HepG2 (cell line): ENCODE measurements around the gene RHBDL1. TPM values are rescaled to one million over a fixed set of nuclear protein-coding genes. Genes with fewer than 3 reads are reported as not detected.

Experiments used
- BCL6 ChIP-seq: IDR thresholded peaks from 2 replicates; pipeline ENCODE4 v1.6.1; 2016; ENCODE audit warnings: missing genetic modification reagents, missing compliant biosample characterization
- CENPBD1 ChIP-seq: sonication (generic); formaldehyde crosslinking; IDR thresholded peaks from 2 replicates; pipeline ENCODE4 v1.8.0; 2022; ENCODE audit warnings: missing genetic modification reagents, low read depth, mild to moderate bottlenecking, borderline replicate concordance
- KDM1A ChIP-seq: IDR thresholded peaks from 2 replicates; pipeline ENCODE4 v1.6.1; 2016; ENCODE audit warnings: missing compliant biosample characterization
- MAFG ChIP-seq: sonication (generic); formaldehyde crosslinking; IDR thresholded peaks from 2 replicates; pipeline ENCODE4 v1.5.1; 2020; ENCODE audit warnings: mild to moderate bottlenecking, missing genetic modification reagents
- MBD4 ChIP-seq: IDR thresholded peaks from 2 replicates; pipeline ENCODE4 v1.6.1; 2012; ENCODE audit warnings: low read length, inconsistent platforms, borderline replicate concordance
- MIXL1 ChIP-seq: IDR thresholded peaks from 2 replicates; pipeline ENCODE4 v1.6.1; 2016
- NFE2 ChIP-seq: sonication (generic); formaldehyde crosslinking; IDR thresholded peaks from 2 replicates; pipeline ENCODE4 v1.4.0; 2020; ENCODE audit warnings: missing genetic modification reagents
- REPIN1 ChIP-seq: sonication (generic); formaldehyde crosslinking; IDR thresholded peaks from 2 replicates; pipeline ENCODE4 v1.8.0; 2022; ENCODE audit warnings: missing genetic modification reagents, low read depth, mild to moderate bottlenecking, borderline replicate concordance
- TBL1XR1 ChIP-seq: fragments of 150-350 bp; IDR thresholded peaks from 2 replicates; pipeline ENCODE4 v1.6.1; 2014; ENCODE audit warnings: borderline replicate concordance, low read length; ENCODE audit not compliant: partially characterized antibody
- ZBTB33 ChIP-seq: sonication (generic); formaldehyde crosslinking; IDR thresholded peaks from 2 replicates; pipeline ENCODE4 v1.4.0; 2020; ENCODE audit warnings: missing genetic modification reagents
- ZBTB44 ChIP-seq: sonication (generic); formaldehyde crosslinking; IDR thresholded peaks from 2 replicates; pipeline ENCODE4 v1.4.0; 2020; ENCODE audit warnings: missing genetic modification reagents
- ZNF441 ChIP-seq: sonication (generic); formaldehyde crosslinking; IDR thresholded peaks from 2 replicates; pipeline ENCODE4 v1.7.0; 2021; ENCODE audit warnings: missing genetic modification reagents, borderline replicate concordance
- ZNF629 ChIP-seq: sonication (generic); formaldehyde crosslinking; conservative IDR thresholded peaks from 2 replicates; pipeline ENCODE4 v1.5.0; 2020; ENCODE audit warnings: missing genetic modification reagents
- polyA plus RNA-seq, 8 experiments: library from polyadenylated mRNA; depleted of rRNA in 3 of 8; stranded (reverse) in 7 of 8; unstranded in 1 of 8; fragments of >200 nt; fragmentation: Illumina TruSeq in 4 of 8; extraction: Trizol in 4 of 8; gene quantifications; 2 replicates each; pipeline versions ENCODE4 v1.2.1 to v1.2.3, GENCODE V29; 2011 to 2016; ENCODE audit warnings: low read depth in 4 of 8, missing spikeins in 1 of 8, mixed read lengths in 1 of 8; ENCODE audit not compliant: insufficient read depth in 1 of 8
- total RNA-seq, 5 experiments: library from RNA; depleted of rRNA; stranded (reverse); fragments of >200 nt; fragmentation: Illumina TruSeq; extraction: Trizol; gene quantifications; 2 replicates each; pipeline ENCODE4 v1.2.3, GENCODE V29; 2016; ENCODE audit warnings: low read depth in 1 of 5
- TF ChIP-seq, protein P1 (sequence below): sonication (generic); formaldehyde crosslinking; IDR thresholded peaks from 2 replicates; pipeline ENCODE4 v1.4.0; 2020; ENCODE audit warnings: missing genetic modification reagents
- TF ChIP-seq, protein P2 (sequence below): sonication (generic); formaldehyde crosslinking; IDR thresholded peaks from 2 replicates; pipeline ENCODE4 v1.4.0; 2020; ENCODE audit warnings: low read depth, missing genetic modification reagents

Gene RHBDL1
- total and polyA plus RNA-seq, 2 of the 13 experiments (the other 11 are each of a cell fraction or from before 2014, with no cell fraction given): 1.8 to 3.8 TPM

DNA sequence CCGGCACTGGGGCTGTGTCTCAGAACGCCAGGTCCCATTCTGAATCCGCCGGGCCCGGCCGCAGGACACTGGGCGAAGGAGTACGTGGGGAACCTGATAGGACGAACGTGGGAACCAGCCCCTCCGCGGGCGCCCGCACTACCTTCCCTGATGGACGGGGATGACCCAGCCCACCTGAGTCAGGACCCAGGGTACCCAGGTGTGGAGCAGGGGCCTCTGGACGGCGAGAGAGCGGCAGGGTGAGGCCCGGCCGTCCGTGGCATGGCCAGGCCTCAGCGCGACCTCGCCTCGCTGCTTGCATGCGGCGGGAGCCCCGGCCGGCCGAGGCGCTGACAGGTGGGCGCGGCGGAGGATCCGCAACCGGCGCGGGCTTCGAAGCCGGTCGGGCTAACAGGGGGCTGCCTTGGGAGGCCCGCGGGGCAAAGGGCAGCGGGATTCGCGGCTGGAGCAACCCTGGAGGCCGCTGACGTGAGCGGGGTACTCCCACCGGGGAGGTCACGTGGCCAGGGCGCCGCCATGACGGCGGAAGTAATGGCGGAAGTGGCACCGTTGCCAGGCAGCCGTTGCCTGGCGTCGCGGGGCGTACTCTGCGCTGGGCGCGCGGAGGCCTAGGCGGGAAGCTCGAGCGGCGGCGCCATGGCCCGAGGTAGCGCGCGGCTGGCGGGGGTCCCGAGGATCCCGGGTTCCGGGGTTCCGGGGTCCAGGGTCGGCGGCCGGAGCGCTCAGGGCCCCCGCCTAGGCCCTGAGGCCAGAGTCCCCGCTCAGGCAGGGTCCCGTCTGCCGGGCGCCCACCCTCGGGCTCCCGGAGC, 26.5 kb upstream of the RHBDL1 start, which contains the start of gene WDR90 (continued):
- TF ChIP-seq ZBTB44 (no peak), ZBTB33 (CRISPR knock-in tag) (0 out of 2 replicates have a peak, but pooled peaks have one; percentile 17), TBL1XR1 (no peak), CENPBD1 (CRISPR knock-in tag) (no peak), MIXL1 (CRISPR knock-in tag) (peak; percentile 29; the same call in 1 of the 2 replicates), ZNF629 (peak; percentile 44; the same call in 1 of the 2 replicates), KDM1A (CRISPR knock-in tag) (no peak), REPIN1 (CRISPR knock-in tag) (peak; percentile 93), BCL6 (CRISPR knock-in tag) (peak; percentile 41; the same call in 1 of the 2 replicates), NFE2 (CRISPR knock-in tag) (no peak), ZNF441 (CRISPR knock-in tag) (peak; percentile 65; the same call in 1 of the 2 replicates), MAFG (CRISPR knock-in tag) (no peak), MBD4 (no peak)
- TF ChIP-seq, protein P1, sequence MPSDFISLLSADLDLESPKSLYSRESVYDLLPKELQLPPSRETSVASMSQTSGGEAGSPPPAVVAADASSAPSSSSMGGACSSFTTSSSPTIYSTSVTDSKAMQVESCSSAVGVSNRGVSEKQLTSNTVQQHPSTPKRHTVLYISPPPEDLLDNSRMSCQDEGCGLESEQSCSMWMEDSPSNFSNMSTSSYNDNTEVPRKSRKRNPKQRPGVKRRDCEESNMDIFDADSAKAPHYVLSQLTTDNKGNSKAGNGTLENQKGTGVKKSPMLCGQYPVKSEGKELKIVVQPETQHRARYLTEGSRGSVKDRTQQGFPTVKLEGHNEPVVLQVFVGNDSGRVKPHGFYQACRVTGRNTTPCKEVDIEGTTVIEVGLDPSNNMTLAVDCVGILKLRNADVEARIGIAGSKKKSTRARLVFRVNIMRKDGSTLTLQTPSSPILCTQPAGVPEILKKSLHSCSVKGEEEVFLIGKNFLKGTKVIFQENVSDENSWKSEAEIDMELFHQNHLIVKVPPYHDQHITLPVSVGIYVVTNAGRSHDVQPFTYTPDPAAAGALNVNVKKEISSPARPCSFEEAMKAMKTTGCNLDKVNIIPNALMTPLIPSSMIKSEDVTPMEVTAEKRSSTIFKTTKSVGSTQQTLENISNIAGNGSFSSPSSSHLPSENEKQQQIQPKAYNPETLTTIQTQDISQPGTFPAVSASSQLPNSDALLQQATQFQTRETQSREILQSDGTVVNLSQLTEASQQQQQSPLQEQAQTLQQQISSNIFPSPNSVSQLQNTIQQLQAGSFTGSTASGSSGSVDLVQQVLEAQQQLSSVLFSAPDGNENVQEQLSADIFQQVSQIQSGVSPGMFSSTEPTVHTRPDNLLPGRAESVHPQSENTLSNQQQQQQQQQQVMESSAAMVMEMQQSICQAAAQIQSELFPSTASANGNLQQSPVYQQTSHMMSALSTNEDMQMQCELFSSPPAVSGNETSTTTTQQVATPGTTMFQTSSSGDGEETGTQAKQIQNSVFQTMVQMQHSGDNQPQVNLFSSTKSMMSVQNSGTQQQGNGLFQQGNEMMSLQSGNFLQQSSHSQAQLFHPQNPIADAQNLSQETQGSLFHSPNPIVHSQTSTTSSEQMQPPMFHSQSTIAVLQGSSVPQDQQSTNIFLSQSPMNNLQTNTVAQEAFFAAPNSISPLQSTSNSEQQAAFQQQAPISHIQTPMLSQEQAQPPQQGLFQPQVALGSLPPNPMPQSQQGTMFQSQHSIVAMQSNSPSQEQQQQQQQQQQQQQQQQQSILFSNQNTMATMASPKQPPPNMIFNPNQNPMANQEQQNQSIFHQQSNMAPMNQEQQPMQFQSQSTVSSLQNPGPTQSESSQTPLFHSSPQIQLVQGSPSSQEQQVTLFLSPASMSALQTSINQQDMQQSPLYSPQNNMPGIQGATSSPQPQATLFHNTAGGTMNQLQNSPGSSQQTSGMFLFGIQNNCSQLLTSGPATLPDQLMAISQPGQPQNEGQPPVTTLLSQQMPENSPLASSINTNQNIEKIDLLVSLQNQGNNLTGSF (CRISPR knock-in tag): peak; percentile 74
- TF ChIP-seq, protein P2, sequence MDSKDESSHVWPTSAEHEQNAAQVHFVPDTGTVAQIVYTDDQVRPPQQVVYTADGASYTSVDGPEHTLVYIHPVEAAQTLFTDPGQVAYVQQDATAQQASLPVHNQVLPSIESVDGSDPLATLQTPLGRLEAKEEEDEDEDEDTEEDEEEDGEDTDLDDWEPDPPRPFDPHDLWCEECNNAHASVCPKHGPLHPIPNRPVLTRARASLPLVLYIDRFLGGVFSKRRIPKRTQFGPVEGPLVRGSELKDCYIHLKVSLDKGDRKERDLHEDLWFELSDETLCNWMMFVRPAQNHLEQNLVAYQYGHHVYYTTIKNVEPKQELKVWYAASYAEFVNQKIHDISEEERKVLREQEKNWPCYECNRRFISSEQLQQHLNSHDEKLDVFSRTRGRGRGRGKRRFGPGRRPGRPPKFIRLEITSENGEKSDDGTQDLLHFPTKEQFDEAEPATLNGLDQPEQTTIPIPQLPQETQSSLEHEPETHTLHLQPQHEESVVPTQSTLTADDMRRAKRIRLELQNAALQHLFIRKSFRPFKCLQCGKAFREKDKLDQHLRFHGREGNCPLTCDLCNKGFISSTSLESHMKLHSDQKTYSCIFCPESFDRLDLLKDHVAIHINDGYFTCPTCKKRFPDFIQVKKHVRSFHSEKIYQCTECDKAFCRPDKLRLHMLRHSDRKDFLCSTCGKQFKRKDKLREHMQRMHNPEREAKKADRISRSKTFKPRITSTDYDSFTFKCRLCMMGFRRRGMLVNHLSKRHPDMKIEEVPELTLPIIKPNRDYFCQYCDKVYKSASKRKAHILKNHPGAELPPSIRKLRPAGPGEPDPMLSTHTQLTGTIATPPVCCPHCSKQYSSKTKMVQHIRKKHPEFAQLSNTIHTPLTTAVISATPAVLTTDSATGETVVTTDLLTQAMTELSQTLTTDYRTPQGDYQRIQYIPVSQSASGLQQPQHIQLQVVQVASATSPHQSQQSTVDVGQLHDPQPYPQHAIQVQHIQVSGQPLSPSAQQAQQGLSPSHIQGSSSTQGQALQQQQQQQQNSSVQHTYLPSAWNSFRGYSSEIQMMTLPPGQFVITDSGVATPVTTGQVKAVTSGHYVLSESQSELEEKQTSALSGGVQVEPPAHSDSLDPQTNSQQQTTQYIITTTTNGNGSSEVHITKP (CRISPR knock-in tag): no peak; the same call in 1 of the 2 replicates
